Hepatocyte (in vitro differentiated cells): ENCODE measurements around the gene SAPCD2.

Experiments used
- EZH2 ChIP-seq: fragments of 200-600 bp; sonication (generic); IDR thresholded peaks from 2 replicates; pipeline ENCODE4 v1.6.1; 2016; ENCODE audit warnings: antibody characterized with exemption, mild to moderate bottlenecking, borderline replicate concordance
- EZH2phosphoT487 ChIP-seq: fragments of 200-600 bp; sonication (generic); IDR thresholded peaks from one replicate; pipeline ENCODE4 v1.6.1; 2018; ENCODE audit warnings: antibody characterized with exemption, mild to moderate bottlenecking, low read depth, moderate library complexity; ENCODE audit not compliant: unreplicated experiment, severe bottlenecking

DNA sequence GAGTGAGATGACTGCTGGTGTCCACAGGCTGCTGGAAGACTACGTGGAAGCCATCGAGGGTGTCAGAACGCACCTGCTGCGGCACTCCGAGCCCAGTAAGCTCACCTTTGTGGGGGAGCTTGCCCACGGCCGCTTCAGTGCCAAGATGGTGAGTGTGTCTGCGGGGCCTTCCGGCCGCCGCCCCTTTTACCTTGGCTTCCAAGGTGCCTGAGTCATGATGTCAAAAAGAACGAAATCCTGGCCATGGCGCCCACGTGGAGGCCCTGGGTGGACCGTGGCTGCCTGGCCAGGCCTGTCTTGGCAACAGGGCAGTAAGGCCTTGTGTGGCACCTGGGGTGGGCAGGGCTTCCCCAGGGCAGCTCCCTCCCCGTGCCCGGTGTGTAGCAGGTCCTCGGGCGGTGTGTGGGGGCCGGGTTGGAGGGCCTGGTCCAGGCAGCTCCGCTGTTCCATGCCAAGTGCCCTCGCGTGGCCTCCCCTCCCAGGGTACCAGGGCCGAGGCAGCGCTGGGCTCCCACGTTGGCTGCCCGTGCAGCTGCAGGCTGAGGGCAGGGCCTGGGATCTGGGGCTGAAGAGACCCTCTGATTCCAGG lies 36.4 kb upstream of the SAPCD2 start:
- no peak for TF ChIP-seq EZH2phosphoT487
- no peak for TF ChIP-seq EZH2
